ENCODE data around the gene EPHB1.
"Not testable (repeated sequence)": the region's sequence is repeated elsewhere in the genome, so short reads cannot be mapped to it uniquely, and the experiment has no call there.

EPHB1 gene

GRCh38 chr3:135083179-135083578 is 288.1 kb downstream of the EPHB1 start:
- DNase-seq (ENCODE audit: low read depth in 3 of 3) = no peak

- DNase-seq (ENCODE audit: low read depth in 3 of 3) = no peak
Measured at GRCh38 chr3:135083756-135084155, 288.7 kb downstream of the EPHB1 start.

- no peak for DNase-seq (ENCODE audit: low read depth in 3 of 3)
Measured at GRCh38 chr3:135084405-135084804, 289.3 kb downstream of the EPHB1 start.

- no peak for DNase-seq (ENCODE audit: low read depth in 3 of 3)
Measured at GRCh38 chr3:135084976-135085375, 289.9 kb downstream of the EPHB1 start.

- no peak for DNase-seq (ENCODE audit: low read depth in 3 of 3)
Measured at GRCh38 chr3:135085652-135086436, 290.8 kb downstream of the EPHB1 start.

- no peak for DNase-seq (ENCODE audit: low read depth in 3 of 3)
Measured at GRCh38 chr3:135087782-135088181, 292.7 kb downstream of the EPHB1 start.

GRCh38 chr3:135089451-135089850 is 294.4 kb downstream of the EPHB1 start:
- DNase-seq (ENCODE audit: low read depth in 3 of 3) = no peak

- DNase-seq (ENCODE audit: low read depth in 3 of 3) = no peak
Measured at GRCh38 chr3:135090020-135090717, 295.1 kb downstream of the EPHB1 start.

- no peak for DNase-seq (ENCODE audit: low read depth in 3 of 3)
Measured at GRCh38 chr3:135091946-135092345, 296.9 kb downstream of the EPHB1 start.

GRCh38 chr3:135093121-135093520 is 298.1 kb downstream of the EPHB1 start:
- DNase-seq (ENCODE audit: low read depth in 3 of 3) = no peak

GRCh38 chr3:135097276-135097946 is 302.4 kb downstream of the EPHB1 start:
- no peak for DNase-seq (ENCODE audit: low read depth in 3 of 3)

- no peak for DNase-seq (ENCODE audit: low read depth in 3 of 3)
Measured at GRCh38 chr3:135099734-135100355, 304.8 kb downstream of the EPHB1 start.

GRCh38 chr3:135100366-135100765 is 305.3 kb downstream of the EPHB1 start:
- no peak for DNase-seq (ENCODE audit: low read depth in 3 of 3)

GRCh38 chr3:135103917-135104316 is 308.9 kb downstream of the EPHB1 start:
- no peak for DNase-seq (ENCODE audit: low read depth in 3 of 3)

- no peak for DNase-seq (ENCODE audit: low read depth in 3 of 3)
Measured at GRCh38 chr3:135106445-135106844, 311.4 kb downstream of the EPHB1 start.

- DNase-seq (ENCODE audit: low read depth in 3 of 3) = no peak
Measured at GRCh38 chr3:135107043-135107442, 312.0 kb downstream of the EPHB1 start.

GRCh38 chr3:135109681-135110080 is 314.6 kb downstream of the EPHB1 start:
- no peak for DNase-seq (ENCODE audit: low read depth in 3 of 3)

- DNase-seq (ENCODE audit: low read depth in 3 of 3) = not testable (repeated sequence)
Measured at GRCh38 chr3:135114551-135114950, 319.5 kb downstream of the EPHB1 start.

- DNase-seq (ENCODE audit: low read depth in 3 of 3) = no peak
Measured at GRCh38 chr3:135117977-135118376, 322.9 kb downstream of the EPHB1 start.

- DNase-seq (ENCODE audit: low read depth in 3 of 3) = no peak
Measured at GRCh38 chr3:135118792-135119191, 323.7 kb downstream of the EPHB1 start.

GRCh38 chr3:135125171-135125801 is 330.2 kb downstream of the EPHB1 start:
- DNase-seq (ENCODE audit: low read depth in 3 of 3) = no peak
